ENCODE results near the gene SLC2A1. TPM values are rescaled to one million over a fixed set of nuclear protein-coding genes. Genes with fewer than 3 reads are reported as not detected.

The SLC2A1 gene
- total RNA-seq, 1 donor from 2014 or later = 506 TPM

DNA sequence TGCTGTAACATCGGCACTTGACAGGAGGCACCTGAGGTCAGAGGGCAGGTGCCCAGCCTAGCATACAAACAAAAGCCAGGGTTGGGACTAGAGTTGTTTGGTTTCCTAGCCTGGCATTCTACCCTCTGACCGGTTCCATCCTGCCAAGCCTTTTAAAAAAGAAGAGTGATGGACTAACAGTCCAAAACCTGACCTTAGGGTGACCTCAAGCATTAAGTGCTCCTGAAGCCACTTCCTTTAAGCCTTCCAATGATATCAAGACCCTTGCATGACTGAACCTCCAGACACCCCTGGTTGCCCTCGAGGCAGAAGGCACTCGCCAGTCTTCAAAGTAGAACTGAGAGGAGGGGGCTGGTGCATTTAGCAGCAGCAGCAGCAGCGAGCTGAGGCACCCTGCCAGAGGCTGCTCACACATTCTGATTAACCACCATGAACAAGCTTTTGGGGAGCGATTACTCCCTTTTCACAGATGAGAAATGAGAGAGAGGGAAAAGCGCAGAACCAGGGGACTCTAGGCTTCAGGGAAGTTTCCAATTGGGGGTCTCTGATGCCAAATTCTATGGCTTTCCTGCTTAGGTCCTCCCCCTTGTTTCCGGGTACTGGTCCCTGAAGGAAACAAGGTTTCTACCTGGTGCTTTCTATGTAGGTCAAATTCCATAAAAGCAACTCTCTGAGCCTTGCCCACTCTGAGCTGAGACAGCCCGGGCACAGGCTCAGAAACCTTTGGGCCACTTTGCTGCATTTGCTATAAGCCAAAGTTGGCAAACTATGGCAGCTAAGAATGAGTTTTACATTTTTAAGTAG lies 9.2 kb downstream of the SLC2A1 start:
- Histone ChIP-seq H3K27ac (ENCODE audit: low read depth, low read length) (peak overlapping the region; percentile 86), H3K79me2 (ENCODE audit: insufficient read depth, low read length) (peaks cover 97% of the 10 kb centered on the region), H3K9ac (ENCODE audit: low read length) (peak overlapping the region; percentile 69), H3K36me3 (ENCODE audit: insufficient read depth, low read length) (peaks cover 3% of the 10 kb centered on the region), H3K27me3 (ENCODE audit: insufficient read depth, low read length) (no peaks in the 10 kb centered on the region), H3K4me2 (ENCODE audit: low read length) (peak overlapping the region; percentile 78), H3K9me3 (ENCODE audit: insufficient read depth, low read depth, low read length) (no peaks in the 10 kb centered on the region), H4K20me1 (ENCODE audit: insufficient read depth, low read length) (peaks cover 11% of the 10 kb centered on the region), H3K4me3 (ENCODE audit: insufficient read depth, low read depth, low read length) (peak overlapping the region; percentile 18), H2AFZ (ENCODE audit: low read depth, low read length) (no peak overlapping the region), H3K4me1 (ENCODE audit: insufficient read depth, low read length) (peaks cover 75% of the 10 kb centered on the region)
- peaks cover 83% of the 10 kb centered on the region for H3K4me1 Mint-ChIP-seq (ENCODE audit: low read depth, unreplicated experiment)
- FAIRE-seq (no peak), DNase-seq (ENCODE audit: low read depth) (peak; percentile 64)
- H3K27ac Mint-ChIP-seq (ENCODE audit: unreplicated experiment) = peak overlapping the region; percentile 95
- no peaks in the 10 kb centered on the region for H3K27me3 Mint-ChIP-seq (ENCODE audit: low read depth, unreplicated experiment)
- no peaks in the 10 kb centered on the region for H3K9me3 Mint-ChIP-seq (ENCODE audit: unreplicated experiment)
- H3K4me3 Mint-ChIP-seq (ENCODE audit: unreplicated experiment) = peak overlapping the region; percentile 74
- H3K36me3 Mint-ChIP-seq (ENCODE audit: low read depth, unreplicated experiment) = peaks cover 28% of the 10 kb centered on the region
- TF ChIP-seq, protein P1, sequence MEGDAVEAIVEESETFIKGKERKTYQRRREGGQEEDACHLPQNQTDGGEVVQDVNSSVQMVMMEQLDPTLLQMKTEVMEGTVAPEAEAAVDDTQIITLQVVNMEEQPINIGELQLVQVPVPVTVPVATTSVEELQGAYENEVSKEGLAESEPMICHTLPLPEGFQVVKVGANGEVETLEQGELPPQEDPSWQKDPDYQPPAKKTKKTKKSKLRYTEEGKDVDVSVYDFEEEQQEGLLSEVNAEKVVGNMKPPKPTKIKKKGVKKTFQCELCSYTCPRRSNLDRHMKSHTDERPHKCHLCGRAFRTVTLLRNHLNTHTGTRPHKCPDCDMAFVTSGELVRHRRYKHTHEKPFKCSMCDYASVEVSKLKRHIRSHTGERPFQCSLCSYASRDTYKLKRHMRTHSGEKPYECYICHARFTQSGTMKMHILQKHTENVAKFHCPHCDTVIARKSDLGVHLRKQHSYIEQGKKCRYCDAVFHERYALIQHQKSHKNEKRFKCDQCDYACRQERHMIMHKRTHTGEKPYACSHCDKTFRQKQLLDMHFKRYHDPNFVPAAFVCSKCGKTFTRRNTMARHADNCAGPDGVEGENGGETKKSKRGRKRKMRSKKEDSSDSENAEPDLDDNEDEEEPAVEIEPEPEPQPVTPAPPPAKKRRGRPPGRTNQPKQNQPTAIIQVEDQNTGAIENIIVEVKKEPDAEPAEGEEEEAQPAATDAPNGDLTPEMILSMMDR (IDR thresholded peaks at IDR 0.05; ENCODE audit: insufficient read depth, low read depth, low read length) = no peak
- TF ChIP-seq EZH2 (IDR thresholded peaks at IDR 0.05; ENCODE audit: insufficient read depth, low read length) = no peak

DNA sequence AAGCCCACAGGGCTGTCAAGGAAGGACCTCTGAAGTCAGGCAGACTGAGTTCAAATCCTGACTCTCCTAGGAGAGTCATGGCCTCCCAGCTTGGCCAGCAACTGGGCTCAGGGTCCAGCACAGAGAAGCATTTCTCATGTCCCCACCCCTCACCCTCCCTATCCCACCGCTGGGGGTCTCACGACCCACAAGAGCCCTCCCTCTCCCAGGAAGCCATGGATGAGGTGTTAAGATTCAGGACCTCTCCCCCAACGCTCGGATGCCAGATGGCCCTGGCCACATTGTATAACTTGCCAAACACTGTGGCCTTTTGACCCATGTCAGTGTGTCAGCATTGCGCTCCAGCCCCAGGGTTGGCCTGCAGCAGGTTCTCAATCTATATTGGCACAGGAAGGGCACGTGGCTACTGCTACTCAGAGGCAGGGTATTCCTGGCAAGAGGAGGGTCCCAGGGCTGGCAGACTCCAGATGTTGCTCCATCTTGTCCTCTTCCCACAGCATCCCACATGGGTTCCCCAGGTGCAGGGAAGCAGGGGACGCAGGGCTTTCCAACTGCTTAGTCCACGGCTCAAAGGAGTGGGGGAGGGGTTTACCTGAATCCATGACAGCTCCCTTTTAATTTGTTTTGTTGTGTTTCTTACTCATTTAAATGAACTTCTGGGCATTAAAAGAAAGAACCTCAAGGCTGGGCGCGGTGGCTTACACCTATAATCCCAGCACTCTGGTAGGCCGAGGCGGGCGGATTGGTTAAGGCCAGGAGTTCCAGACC lies 10.5 kb downstream of the SLC2A1 start:
- H3K9me3 ChIP-seq (ENCODE audit: insufficient read depth, low read depth, low read length) = no peaks in the 10 kb centered on the region
- H3K4me3 ChIP-seq (ENCODE audit: insufficient read depth, low read depth, low read length) = no peak overlapping the region
- peaks cover 97% of the 10 kb centered on the region for H3K79me2 ChIP-seq (ENCODE audit: insufficient read depth, low read length)
- Mint-ChIP-seq H3K4me1 (ENCODE audit: low read depth, unreplicated experiment) (peaks cover 82% of the 10 kb centered on the region), H3K4me3 (ENCODE audit: unreplicated experiment) (no peak overlapping the region), H3K9me3 (ENCODE audit: unreplicated experiment) (no peaks in the 10 kb centered on the region), H3K27me3 (ENCODE audit: low read depth, unreplicated experiment) (no peaks in the 10 kb centered on the region), H3K27ac (ENCODE audit: unreplicated experiment) (peak overlapping the region; percentile 47), H3K36me3 (ENCODE audit: low read depth, unreplicated experiment) (peaks cover 26% of the 10 kb centered on the region)
- TF ChIP-seq, protein P1 (IDR thresholded peaks at IDR 0.05; ENCODE audit: insufficient read depth, low read depth, low read length) = no peak
- TF ChIP-seq EZH2 (IDR thresholded peaks at IDR 0.05; ENCODE audit: insufficient read depth, low read length) = no peak
- H3K36me3 ChIP-seq (ENCODE audit: insufficient read depth, low read length) = peaks cover 3% of the 10 kb centered on the region
- DNase-seq (ENCODE audit: low read depth) (no peak), FAIRE-seq (no peak)
- H3K4me2 ChIP-seq (ENCODE audit: low read length) = peak overlapping the region; percentile 5
- no peak overlapping the region for H2AFZ ChIP-seq (ENCODE audit: low read depth, low read length)
- no peaks in the 10 kb centered on the region for H3K27me3 ChIP-seq (ENCODE audit: insufficient read depth, low read length)
- peak overlapping the region; percentile 37 for H3K27ac ChIP-seq (ENCODE audit: low read depth, low read length)
- peaks cover 79% of the 10 kb centered on the region for H3K4me1 ChIP-seq (ENCODE audit: insufficient read depth, low read length)
- peaks cover 9% of the 10 kb centered on the region for H4K20me1 ChIP-seq (ENCODE audit: insufficient read depth, low read length)
- H3K9ac ChIP-seq (ENCODE audit: low read length) = no peak overlapping the region
